A549 (cell line): ENCODE data around the gene SLC9A9. TPM values are rescaled to one million over a fixed set of nuclear protein-coding genes. Genes with fewer than 3 reads are reported as not detected.

Experiments used
- ATAC-seq, 2 experiments: fragments of 200-7000 bp in 1 of 2; fragments of >200 bp in 1 of 2; cut with Nextera tagmentation in 1 of 2; cut with Tn5 transposase in 1 of 2; 3 replicates each; pipeline versions ENCODE4 v1.8.0 to v1.9.1; 2018 to 2020; ENCODE audit warnings: mild to moderate bottlenecking in 1 of 2, moderate library complexity in 1 of 2
- CTCF ChIA-PET: fragments of 300-600 bp; sonication (Branson Sonifier 250); formaldehyde crosslinking; extraction: SDS; loops from one replicate; lab custom pipeline; 2021; ENCODE audit warnings: antibody characterized with exemption, inconsistent platforms; lab: Yijun Ruan, JAX
- POLR2A ChIA-PET: fragments of 350-600 bp; formaldehyde crosslinking; extraction: SDS; loops from one replicate; lab custom pipeline; 2021; ENCODE audit warnings: antibody characterized with exemption, inconsistent platforms; lab: Yijun Ruan, JAX
- DNase-seq, 2 experiments: peaks; one replicate each; pipeline versions ENCODE4 v3.0.0 to v3.0.0-alpha.2; 2011 to 2016; ENCODE audit warnings: low read depth in 1 of 2, low spot score in 1 of 2
- FAIRE-seq: peaks from 2 replicates; lab custom pipeline; 2011; peaks lifted over from hg19 to GRCh38; lab: Jason Lieb, UNC
- H3K27ac ChIP-seq, 2 experiments: fragments of >200 bp; sonication (Bioruptor Twin); formaldehyde crosslinking; 3 replicates each; pipeline ENCODE4 v1.5.1; 2016 to 2017
- H3K4me1 ChIP-seq: fragments of >200 bp; sonication (Bioruptor Twin); formaldehyde crosslinking; 3 replicates; pipeline ENCODE4 v1.6.1; 2016
- H3K4me2 ChIP-seq: fragments of >200 bp; sonication (Bioruptor Twin); formaldehyde crosslinking; 3 replicates; pipeline ENCODE4 v1.6.1; 2016
- H3K4me3 ChIP-seq: fragments of >200 bp; sonication (Bioruptor Twin); formaldehyde crosslinking; 3 replicates; pipeline ENCODE4 v1.5.1; 2016
- H3K9me3 ChIP-seq: fragments of >200 bp; sonication (Bioruptor Twin); formaldehyde crosslinking; 3 replicates; pipeline ENCODE4 v1.6.1; 2016
- CHD4 ChIP-seq: fragments of 200-600 bp; sonication (generic); IDR thresholded peaks from 2 replicates; pipeline ENCODE4 v1.6.1; 2016; ENCODE audit warnings: antibody characterized with exemption, mild to moderate bottlenecking, borderline replicate concordance
- EHMT2 ChIP-seq: fragments of 200-600 bp; sonication (generic); IDR thresholded peaks from 2 replicates; pipeline ENCODE4 v1.6.1; 2016; ENCODE audit warnings: antibody characterized with exemption, low read depth, mild to moderate bottlenecking, moderate library complexity
- ELK1 ChIP-seq: fragments of 150-350 bp; IDR thresholded peaks from 2 replicates; pipeline ENCODE4 v1.6.1; 2014; ENCODE audit warnings: low read depth, mild to moderate bottlenecking, low read length
- ESRRA ChIP-seq: fragments of 150-350 bp; IDR thresholded peaks from 2 replicates; pipeline ENCODE4 v1.6.1; 2014; ENCODE audit warnings: mild to moderate bottlenecking, low read length, borderline replicate concordance
- FOSL2 ChIP-seq, 2 experiments: fragments of 450-650 bp in 1 of 2; fragments of >200 bp in 1 of 2; sonication (Bioruptor Twin) in 1 of 2; formaldehyde crosslinking; IDR thresholded peaks; 2 replicates each; pipeline versions ENCODE4 v1.5.0 to v1.6.1; 2016 to 2020; ENCODE audit warnings: mild to moderate bottlenecking in 1 of 2, moderate library complexity in 1 of 2
- HDAC2 ChIP-seq: fragments of 200-600 bp; sonication (generic); IDR thresholded peaks from 2 replicates; pipeline ENCODE4 v1.6.1; 2016
- HMGXB4 ChIP-seq: fragments of 250-450 bp; sonication (Bioruptor Pico); IDR thresholded peaks from 2 replicates; pipeline ENCODE4 v1.5.0; 2021; ENCODE audit warnings: mild to moderate bottlenecking, moderate library complexity, borderline replicate concordance
- HOXB13 ChIP-seq: fragments of 250-450 bp; sonication (Bioruptor Pico); IDR thresholded peaks from 2 replicates; pipeline ENCODE4 v1.5.0; 2020; ENCODE audit warnings: low read depth, mild to moderate bottlenecking, moderate library complexity
- KDM5A ChIP-seq: fragments of 200-600 bp; sonication (generic); IDR thresholded peaks from 2 replicates; pipeline ENCODE4 v1.6.1; 2016; ENCODE audit warnings: antibody characterized with exemption, mild to moderate bottlenecking
- MAFK ChIP-seq: fragments of 450-650 bp; IDR thresholded peaks from 2 replicates; pipeline ENCODE4 v1.6.1; 2014; ENCODE audit not compliant: partially characterized antibody
- MYC ChIP-seq: IDR thresholded peaks from 2 replicates; pipeline ENCODE4 v1.6.1; 2012; ENCODE audit warnings: mild to moderate bottlenecking, inconsistent platforms, low read length, improper control_type of control experiment, borderline replicate concordance
- NFE2L2 ChIP-seq: fragments of 150-350 bp; conservative IDR thresholded peaks from 2 replicates; pipeline ENCODE4 v1.6.1; 2014; ENCODE audit warnings: low read length
- NPAS2 ChIP-seq: fragments of 250-450 bp; sonication (Bioruptor Pico); IDR thresholded peaks from 2 replicates; pipeline ENCODE4 v1.8.0; 2022; ENCODE audit warnings: mild to moderate bottlenecking, moderate library complexity, borderline replicate concordance
- NR3C1 ChIP-seq: fragments of >200 bp; sonication (Bioruptor Twin); formaldehyde crosslinking; IDR thresholded peaks from 3 replicates; pipeline ENCODE4 v1.6.1; 2017
- PHF8 ChIP-seq: fragments of 200-600 bp; sonication (generic); IDR thresholded peaks from 2 replicates; pipeline ENCODE4 v1.6.1; 2016; ENCODE audit warnings: low read depth, mild to moderate bottlenecking, antibody characterized with exemption, moderate library complexity, borderline replicate concordance
- POLR2AphosphoS2 ChIP-seq: conservative IDR thresholded peaks from 2 replicates; pipeline ENCODE4 v1.6.1; 2012; ENCODE audit warnings: low read length, improper control_type of control experiment, inconsistent platforms
- RAD21 ChIP-seq, 2 experiments: fragments of >200 bp in 1 of 2; sonication (Bioruptor Twin) in 1 of 2; formaldehyde crosslinking in 1 of 2; IDR thresholded peaks in 1 of 2; conservative IDR thresholded peaks in 1 of 2; 2 replicates in 1 of 2; 3 replicates in 1 of 2; pipeline ENCODE4 v1.6.1; 2012 to 2018; ENCODE audit warnings: inconsistent platforms in 1 of 2
- RFX5 ChIP-seq: fragments of 450-650 bp; IDR thresholded peaks from 2 replicates; pipeline ENCODE4 v1.7.1; 2014; ENCODE audit warnings: antibody characterized with exemption, mild to moderate bottlenecking, moderate library complexity
- ZC3H11A ChIP-seq: fragments of 450-650 bp; IDR thresholded peaks from 2 replicates; pipeline ENCODE4 v1.6.1; 2014; ENCODE audit warnings: antibody characterized with exemption, mild to moderate bottlenecking
- ZFP36 ChIP-seq: fragments of 450-650 bp; IDR thresholded peaks from 2 replicates; pipeline ENCODE4 v1.6.1; 2014; ENCODE audit warnings: borderline replicate concordance; ENCODE audit not compliant: partially characterized antibody
- WGBS: methylation state at CpG from one replicate; pipeline ENCODE4 v1.1.6; 2017; ENCODE audit errors: missing lambda C conversion rate; 5-methylcytosine and 5-hydroxymethylcytosine counted together
- polyA minus RNA-seq: library from RNA; depleted of rRNA, polyadenylated mRNA; stranded (reverse); fragments of >200 nt; gene quantifications from 2 replicates; pipeline ENCODE4 v1.2.3, GENCODE V29; 2011; rRNA and poly(A)+ RNA removed
- polyA plus RNA-seq, 4 experiments: library from polyadenylated mRNA; depleted of rRNA in 3 of 4; stranded (reverse); fragments of >200 nt; fragmentation: RNase III in 1 of 4; extraction: RNeasy Plus Mini Kit Qiagen cat#74134 plus additional on column Dnase treatment in 1 of 4; gene quantifications; 2 replicates in 3 of 4; 3 replicates in 1 of 4; pipeline ENCODE4 v1.2.3, GENCODE V29; 2011 to 2017

Gene SLC9A9
- polyA plus RNA-seq (2011; rRNA removed): 0.32 and 0.71 TPM in 2 replicates
- polyA plus RNA-seq (2012; cell fraction: cytosol; rRNA removed): 0.11 and 0.14 TPM in 2 replicates
- 0.18 TPM in 1 of 2 replicates, not detected in the other for polyA plus RNA-seq (2012; cell fraction: nucleus; rRNA removed)
- 0.10 to 0.30 TPM (median 0.22 TPM) in 3 replicates for polyA plus RNA-seq (2017; fragmentation: RNase III; extraction: RNeasy Plus Mini Kit Qiagen cat#74134 plus additional on column Dnase treatment)
- polyA minus RNA-seq: 0.39 and 0.58 TPM in 2 replicates

- 19% methylated on average over 15 of the region's 15 CpGs for WGBS
- H3K4me3 ChIP-seq: peak within 1 kb of the TSS; percentile 37
- H3K9me3 ChIP-seq: no peaks in the 10 kb centered on the region
- ATAC-seq: peak; percentile 75 to 78; a peak in 5 of 6 replicates
- H3K4me2 ChIP-seq: peak within 1 kb of the TSS; percentile 78
- H3K27ac ChIP-seq: peak within 1 kb of the TSS in 1 of 2 experiments; percentile 4; a peak in 1 of 6 replicates
- DNase-seq: peak in 1 of 2 experiments; percentile 4
- H3K4me1 ChIP-seq: no peaks in the 10 kb centered on the region
- ChIA-PET CTCF (no interaction called here), POLR2A (no interaction called here)
- TF ChIP-seq HMGXB4 (no peak), MAFK (peak; percentile 18), CHD4 (no peak), NFE2L2 (peak; percentile 55; the same call in 1 of the 2 replicates)
- no peak for FAIRE-seq
Observed at GRCh38 chr3:143847787-143848631, at the start of gene SLC9A9. TSS of gene SLC9A9 (minus strand) at chr3:143848468. CDS start at chr3:143848322, 146 bp downstream.

- no peak for FAIRE-seq
- 36% methylated on average over 7 of the region's 7 CpGs for WGBS
Observed at GRCh38 chr3:143897576-143898295, 49.5 kb upstream of the SLC9A9 start.

GRCh38 chr3:143896486-143896885, 48.2 kb upstream of the SLC9A9 start:
- no peaks in the 10 kb centered on the region for H3K9me3 ChIP-seq
- DNase-seq: no peak
- no peaks in the 10 kb centered on the region for H3K4me1 ChIP-seq
- H3K4me2 ChIP-seq: no peak overlapping the region
- POLR2A ChIA-PET: interaction anchor here (0.9 kb wide), 1 partner anchor 75 kb away, joined by 3 read pairs; the partner anchor contains the start of gene DIPK2A
- 49% methylated on average over 4 of the region's 4 CpGs for WGBS
- CTCF ChIA-PET: interaction anchor here (0.6 to 4.0 kb wide), 6 partner anchors 11 to 1883 kb away, joined by 3 to 28 read pairs (median 4); no protein-coding TSS in a partner anchor
- H3K27ac ChIP-seq: no peak overlapping the region
- H3K4me3 ChIP-seq: no peak overlapping the region
- TF ChIP-seq FOSL2 (IDR thresholded peaks at IDR 0.05): no peak
- no peak for TF ChIP-seq FOSL2 (CRISPR knock-in tag; IDR thresholded peaks at IDR 0.05)
- no peak for TF ChIP-seq NR3C1
- no peak for TF ChIP-seq KDM5A
- no peak for TF ChIP-seq PHF8
- TF ChIP-seq NPAS2 (CRISPR knock-in tag): no peak
- no peak for TF ChIP-seq ZFP36
- no peak for TF ChIP-seq ZC3H11A
- TF ChIP-seq ESRRA: no peak
- no peak for TF ChIP-seq ELK1
- TF ChIP-seq MYC: no peak
- no peak for TF ChIP-seq EHMT2
- no peak for TF ChIP-seq HDAC2
- no peak for TF ChIP-seq POLR2AphosphoS2
- TF ChIP-seq, all 56 proteins: peak for 0
- FAIRE-seq (no peak), ATAC-seq (no peak)

More at GRCh38 chr3:143897576-143898295, 49.5 kb upstream of the SLC9A9 start:
- H3K4me2 ChIP-seq: no peak overlapping the region
- no peak for ATAC-seq
- H3K27ac ChIP-seq: no peak overlapping the region
- no peaks in the 10 kb centered on the region for H3K4me1 ChIP-seq
- H3K4me3 ChIP-seq: no peak overlapping the region
- TF ChIP-seq RAD21 (conservative IDR thresholded peaks at IDR 0.05 in 1 of 2, IDR thresholded peaks at IDR 0.05 in 1 of 2) (no peak), HOXB13 (CRISPR knock-in tag) (no peak), FOSL2 (IDR thresholded peaks at IDR 0.05) (no peak), FOSL2 (CRISPR knock-in tag; IDR thresholded peaks at IDR 0.05) (no peak), RFX5 (no peak)
- TF ChIP-seq, all 56 proteins: peak for 0
- H3K9me3 ChIP-seq: no peaks in the 10 kb centered on the region
- peak in 1 of 2 experiments; percentile 5 for DNase-seq
- ChIA-PET POLR2A (no interaction called here), CTCF (no interaction called here)
